GM21619 (cell line): ENCODE results near the gene FAM222A.
A peak's percentile ranks its signal among the peaks of the same experiment; 100 is the strongest.

Source experiments
- ATAC-seq: cut with Tn5 transposase; IDR thresholded peaks from one replicate; pipeline ENCODE4 v1.9.1; 2021; ENCODE audit not compliant: unreplicated experiment

FAM222A gene

GRCh38 chr12:109713187-109714070, at the start of gene FAM222A:
FAM222A (plus strand) TSS chr12:109713825; CDS start chr12:109744147, 30,322 bp downstream.
- ATAC-seq: peak; percentile 89

GRCh38 chr12:109664402-109664801, 49.2 kb upstream of the FAM222A start:
- ATAC-seq: no peak

- ATAC-seq: no peak
Observed at GRCh38 chr12:109666068-109666467, 47.6 kb upstream of the FAM222A start.

- no peak for ATAC-seq
Observed at GRCh38 chr12:109670731-109671130, 42.9 kb upstream of the FAM222A start.

- no peak for ATAC-seq
Observed at GRCh38 chr12:109671502-109671901, 42.1 kb upstream of the FAM222A start.

- ATAC-seq: no peak
Observed at GRCh38 chr12:109673379-109673778, 40.2 kb upstream of the FAM222A start.

- no peak for ATAC-seq
Observed at GRCh38 chr12:109673884-109674283, 39.7 kb upstream of the FAM222A start.

- no peak for ATAC-seq
Observed at GRCh38 chr12:109675411-109675810, 38.2 kb upstream of the FAM222A start.

GRCh38 chr12:109677279-109677691, 36.3 kb upstream of the FAM222A start:
- no peak for ATAC-seq

GRCh38 chr12:109678719-109679118, 34.9 kb upstream of the FAM222A start:
- no peak for ATAC-seq

GRCh38 chr12:109679501-109680263, 33.9 kb upstream of the FAM222A start:
- no peak for ATAC-seq

GRCh38 chr12:109680264-109681005, 33.2 kb upstream of the FAM222A start:
- no peak for ATAC-seq

GRCh38 chr12:109681986-109682707, 31.5 kb upstream of the FAM222A start:
- ATAC-seq: no peak

GRCh38 chr12:109682708-109683060, 30.9 kb upstream of the FAM222A start:
- no peak for ATAC-seq

GRCh38 chr12:109683316-109683715, 30.3 kb upstream of the FAM222A start:
- ATAC-seq: no peak

- ATAC-seq: no peak
Observed at GRCh38 chr12:109685574-109686447, 27.8 kb upstream of the FAM222A start.

GRCh38 chr12:109686523-109686922, 27.1 kb upstream of the FAM222A start:
- no peak for ATAC-seq

- no peak for ATAC-seq
Observed at GRCh38 chr12:109687250-109687649, 26.4 kb upstream of the FAM222A start.

- no peak for ATAC-seq
Observed at GRCh38 chr12:109689426-109689825, 24.2 kb upstream of the FAM222A start.

GRCh38 chr12:109693160-109693559, 20.5 kb upstream of the FAM222A start:
- no peak for ATAC-seq
